Activated T-helper 2 cell treated with anti-CD3 and anti-CD28 coated beads, Interferon-gamma antibody, Interleukin-2, Interleukin-4, amounts not matched to agents 10 μg/mL and 5 μg/mL and 100 μg/mL, durations not matched to agents 14 hours and 24 hours and 36 hours (primary cell): ENCODE results near the gene CACNA2D1. TPM values are rescaled to one million over a fixed set of nuclear protein-coding genes. Genes with fewer than 3 reads are reported as not detected.

Experiments used
- DNase-seq: peaks from one replicate; pipeline ENCODE4 v3.0.0; 2021; ENCODE audit warnings: low spot score
- H3K27ac Mint-ChIP-seq: one replicate; pipeline ENCODE4 v1.8.0; 2021; ENCODE audit warnings: mixed read lengths
- H3K27me3 Mint-ChIP-seq: one replicate; pipeline ENCODE4 v1.8.0; 2021; ENCODE audit warnings: low read depth, mixed read lengths
- H3K36me3 Mint-ChIP-seq: one replicate; pipeline ENCODE4 v1.8.0; 2021; ENCODE audit warnings: low read depth, mixed read lengths
- H3K4me1 Mint-ChIP-seq: one replicate; pipeline ENCODE4 v1.8.0; 2021; ENCODE audit warnings: low read depth, mixed read lengths
- H3K4me3 Mint-ChIP-seq: one replicate; pipeline ENCODE4 v1.8.0; 2021; ENCODE audit warnings: low read depth, mild to moderate bottlenecking, moderate library complexity, mixed read lengths
- H3K9me3 Mint-ChIP-seq: one replicate; pipeline ENCODE4 v1.8.0; 2021; ENCODE audit warnings: mixed read lengths
- intact Hi-C: fragments of 100-400 bp; cut with micrococcal nuclease; formaldehyde crosslinking; loops from one replicate; pipeline ENCODE4 v1.15.1; 2023
- total RNA-seq: library from RNA; stranded (reverse); gene quantifications from 2 replicates; pipeline ENCODE4 v1.2.3, GENCODE V29; 2022

Gene CACNA2D1
- total RNA-seq, 1 donor from 2014 or later: not detected

GRCh38 chr7:82244947-82245517 lies 198.5 kb downstream of the CACNA2D1 start:
- Mint-ChIP-seq H3K27ac (no peak overlapping the region), H3K9me3 (no peaks in the 10 kb centered on the region), H3K4me1 (no peaks in the 10 kb centered on the region), H3K27me3 (no peaks in the 10 kb centered on the region), H3K36me3 (no peaks in the 10 kb centered on the region), H3K4me3 (no peak overlapping the region)
- DNase-seq: no peak
- intact Hi-C loops: no loop called here

GRCh38 chr7:82241356-82241755 lies 202.2 kb downstream of the CACNA2D1 start:
- no peaks in the 10 kb centered on the region for H3K4me1 Mint-ChIP-seq
- DNase-seq: no peak
- intact Hi-C loops: no loop called here
- no peaks in the 10 kb centered on the region for H3K9me3 Mint-ChIP-seq
- no peaks in the 10 kb centered on the region for H3K36me3 Mint-ChIP-seq
- H3K27me3 Mint-ChIP-seq: no peaks in the 10 kb centered on the region
- H3K27ac Mint-ChIP-seq: no peak overlapping the region
- H3K4me3 Mint-ChIP-seq: no peak overlapping the region

- no peak for DNase-seq
- Mint-ChIP-seq H3K27me3 (no peaks in the 10 kb centered on the region), H3K9me3 (no peaks in the 10 kb centered on the region), H3K4me1 (no peaks in the 10 kb centered on the region), H3K36me3 (no peaks in the 10 kb centered on the region), H3K4me3 (no peak overlapping the region), H3K27ac (no peak overlapping the region)
- intact Hi-C loops: loop anchor here (10.0 kb wide), 1 partner anchor 339 kb away; no protein-coding TSS in a partner anchor
These were observed 207.9 kb downstream of the CACNA2D1 start for GRCh38 chr7:82235713-82236112.

- Mint-ChIP-seq H3K27me3 (no peaks in the 10 kb centered on the region), H3K36me3 (no peaks in the 10 kb centered on the region), H3K27ac (no peak overlapping the region), H3K4me3 (no peak overlapping the region), H3K4me1 (no peaks in the 10 kb centered on the region), H3K9me3 (no peaks in the 10 kb centered on the region)
- intact Hi-C loops: loop anchor here (10.0 kb wide), 1 partner anchor 340 kb away; no protein-coding TSS in a partner anchor
- DNase-seq: no peak
These were observed 209.0 kb downstream of the CACNA2D1 start for GRCh38 chr7:82234457-82235049.

- Mint-ChIP-seq H3K27me3 (no peaks in the 10 kb centered on the region), H3K4me1 (no peaks in the 10 kb centered on the region), H3K9me3 (no peaks in the 10 kb centered on the region), H3K4me3 (no peak overlapping the region), H3K27ac (no peak overlapping the region), H3K36me3 (no peaks in the 10 kb centered on the region)
- intact Hi-C loops: loop anchor here (10.0 kb wide), 1 partner anchor 344 kb away; no protein-coding TSS in a partner anchor
- DNase-seq: no peak
These were observed 212.6 kb downstream of the CACNA2D1 start for GRCh38 chr7:82230811-82231581.

DNA sequence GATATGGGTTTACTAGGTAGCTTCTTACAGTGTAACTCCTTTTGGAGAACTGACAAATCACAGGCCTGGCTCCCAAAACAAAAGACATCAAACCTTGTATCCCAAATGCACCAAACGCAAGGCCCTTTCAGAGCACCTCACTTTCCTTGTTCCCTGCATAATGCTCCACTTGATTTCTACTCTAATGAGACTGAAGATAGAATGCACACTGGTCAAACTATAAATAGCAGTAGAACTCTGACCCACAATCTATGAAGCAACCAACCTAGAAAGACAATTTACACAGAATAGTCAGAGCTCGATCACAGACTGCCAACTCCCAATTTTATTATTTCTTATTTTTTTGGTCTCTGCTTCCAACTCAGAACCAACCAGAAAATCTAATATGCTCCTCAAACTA lies 214.4 kb downstream of the CACNA2D1 start:
- Mint-ChIP-seq H3K36me3 (no peaks in the 10 kb centered on the region), H3K27ac (no peak overlapping the region), H3K27me3 (no peaks in the 10 kb centered on the region), H3K4me3 (no peak overlapping the region), H3K4me1 (no peaks in the 10 kb centered on the region), H3K9me3 (no peaks in the 10 kb centered on the region)
- no peak for DNase-seq
- intact Hi-C loops: no loop called here

DNA sequence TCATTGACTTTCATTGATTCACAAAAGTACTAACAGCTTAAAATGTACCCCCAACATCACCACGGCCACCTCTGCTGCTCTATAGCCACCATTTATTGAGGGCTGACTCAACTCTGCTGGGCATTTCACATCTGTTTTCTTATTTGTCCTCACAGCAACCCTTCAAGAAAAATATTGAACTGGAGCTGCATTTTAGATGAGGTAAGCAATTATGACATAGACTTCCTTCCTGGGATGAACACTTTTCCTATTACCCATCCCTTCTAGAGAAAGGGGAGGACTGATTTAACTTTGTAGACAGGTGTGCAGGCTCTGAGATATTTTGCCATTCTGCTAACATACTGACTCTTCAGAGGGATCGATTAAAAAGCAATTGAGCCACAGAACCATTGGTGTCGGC lies 217.4 kb downstream of the CACNA2D1 start:
- Mint-ChIP-seq H3K4me1 (no peaks in the 10 kb centered on the region), H3K4me3 (no peak overlapping the region)

GRCh38 chr7:82224529-82224928 lies 219.0 kb downstream of the CACNA2D1 start:
- intact Hi-C loops: no loop called here
- Mint-ChIP-seq H3K4me3 (no peak overlapping the region), H3K27ac (no peak overlapping the region), H3K4me1 (no peaks in the 10 kb centered on the region), H3K9me3 (no peaks in the 10 kb centered on the region), H3K36me3 (no peaks in the 10 kb centered on the region), H3K27me3 (no peaks in the 10 kb centered on the region)
- no peak for DNase-seq

More for the DNA sequence above, 217.4 kb downstream of the CACNA2D1 start:
- Mint-ChIP-seq H3K36me3 (no peaks in the 10 kb centered on the region), H3K27ac (no peak overlapping the region), H3K27me3 (no peaks in the 10 kb centered on the region), H3K9me3 (no peaks in the 10 kb centered on the region)
- no peak for DNase-seq
- intact Hi-C loops: no loop called here

DNA sequence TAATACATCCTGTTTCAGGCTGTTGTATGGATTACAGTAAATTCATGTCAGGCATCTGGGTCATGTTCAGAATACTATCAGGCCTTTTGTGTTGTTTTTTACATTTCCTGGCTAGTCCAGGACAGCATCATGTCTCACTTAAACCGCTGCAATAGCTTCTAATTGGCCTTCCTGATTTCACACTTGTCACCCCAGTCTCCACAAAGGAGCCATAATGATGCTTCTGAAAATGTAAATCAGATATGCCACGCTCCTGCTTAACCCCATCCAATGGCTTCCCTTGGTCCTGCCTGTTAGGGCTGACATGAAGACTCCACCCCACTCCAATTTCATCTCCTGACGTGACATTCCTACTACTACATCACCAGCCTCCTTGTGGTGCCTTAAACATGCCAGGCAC lies 220.0 kb downstream of the CACNA2D1 start:
- H3K36me3 Mint-ChIP-seq: no peaks in the 10 kb centered on the region
- no peaks in the 10 kb centered on the region for H3K9me3 Mint-ChIP-seq
- DNase-seq: no peak
- H3K4me3 Mint-ChIP-seq: no peak overlapping the region
- H3K27ac Mint-ChIP-seq: no peak overlapping the region
- no peaks in the 10 kb centered on the region for H3K4me1 Mint-ChIP-seq
- no peaks in the 10 kb centered on the region for H3K27me3 Mint-ChIP-seq
- intact Hi-C loops: no loop called here

GRCh38 chr7:82221152-82221674 lies 222.4 kb downstream of the CACNA2D1 start:
- intact Hi-C loops: no loop called here
- H3K27me3 Mint-ChIP-seq: no peaks in the 10 kb centered on the region
- H3K9me3 Mint-ChIP-seq: no peaks in the 10 kb centered on the region
- no peaks in the 10 kb centered on the region for H3K4me1 Mint-ChIP-seq
- DNase-seq: no peak
- H3K27ac Mint-ChIP-seq: no peak overlapping the region
- no peaks in the 10 kb centered on the region for H3K36me3 Mint-ChIP-seq
- no peak overlapping the region for H3K4me3 Mint-ChIP-seq

DNA sequence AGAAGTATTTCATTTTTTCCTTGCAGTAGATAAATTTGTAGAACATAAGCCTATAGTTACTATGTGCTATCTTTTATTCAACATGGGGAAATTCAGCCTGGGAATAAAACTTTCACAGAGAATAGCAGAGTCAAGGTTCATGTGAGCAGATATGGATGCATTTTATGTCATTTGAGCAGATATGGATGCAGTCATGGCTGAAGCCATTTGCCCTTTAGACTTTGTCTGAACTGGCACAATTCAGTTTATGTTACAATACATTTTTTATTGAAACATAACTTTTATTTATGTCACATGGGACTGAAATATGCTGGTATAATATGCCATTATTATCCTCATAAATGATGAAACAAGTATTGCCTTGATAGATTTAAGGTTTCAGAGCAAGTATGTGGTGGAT lies 231.1 kb downstream of the CACNA2D1 start:
- Mint-ChIP-seq H3K27me3 (no peaks in the 10 kb centered on the region), H3K27ac (no peak overlapping the region), H3K36me3 (no peaks in the 10 kb centered on the region), H3K4me3 (no peak overlapping the region), H3K4me1 (no peaks in the 10 kb centered on the region), H3K9me3 (no peaks in the 10 kb centered on the region)
- intact Hi-C loops: no loop called here
- no peak for DNase-seq

GRCh38 chr7:82211333-82211732 lies 232.2 kb downstream of the CACNA2D1 start:
- H3K9me3 Mint-ChIP-seq: no peaks in the 10 kb centered on the region
- no peaks in the 10 kb centered on the region for H3K36me3 Mint-ChIP-seq
- H3K4me3 Mint-ChIP-seq: no peak overlapping the region
- DNase-seq: no peak
- no peaks in the 10 kb centered on the region for H3K4me1 Mint-ChIP-seq
- intact Hi-C loops: no loop called here
- H3K27ac Mint-ChIP-seq: no peak overlapping the region
- no peaks in the 10 kb centered on the region for H3K27me3 Mint-ChIP-seq
